Upper lobe of right lung (tissue), 1 donor: ENCODE measurements around the gene AKR7A3. TPM values are rescaled to one million over a fixed set of nuclear protein-coding genes. Genes with fewer than 3 reads are reported as not detected.

ENCODE experiments used
- ATAC-seq: fragments of 200-7000 bp; cut with Tn5 transposase; one replicate; pipeline ENCODE4 v1.9.1; 2020; ENCODE audit warnings: mild to moderate bottlenecking, moderate library complexity
- DNase-seq: peaks from one replicate; pipeline ENCODE4 v3.0.0-alpha.2; 2020
- H3K27ac ChIP-seq: fragments of 200-600 bp; one replicate; pipeline ENCODE4 v1.8.0; 2022
- H3K27me3 ChIP-seq: fragments of 200-600 bp; one replicate; pipeline ENCODE4 v1.8.0; 2022; ENCODE audit warnings: mild to moderate bottlenecking
- H3K36me3 ChIP-seq: fragments of 200-600 bp; one replicate; pipeline ENCODE4 v1.8.0; 2022
- H3K4me1 ChIP-seq: fragments of 200-600 bp; one replicate; pipeline ENCODE4 v1.8.0; 2022
- H3K4me3 ChIP-seq: fragments of 200-600 bp; one replicate; pipeline ENCODE4 v1.8.0; 2022; ENCODE audit warnings: mild to moderate bottlenecking
- H3K9me3 ChIP-seq: fragments of 200-600 bp; one replicate; pipeline ENCODE4 v1.8.0; 2022
- CTCF ChIP-seq: fragments of 200-600 bp; IDR thresholded peaks from one replicate; pipeline ENCODE4 v1.8.0; 2022; ENCODE audit warnings: antibody characterized with exemption
- intact Hi-C: fragments of 100-400 bp; cut with DNase I; formaldehyde crosslinking; loops from one replicate; pipeline ENCODE4 v1.11.0; 2022
- total RNA-seq: library from RNA; stranded (reverse); fragmentation: NEBNext Ultra II Directional; extraction: Animal tissue kit (Norgen Biotek cat#: 25700); gene quantifications from one replicate; pipeline ENCODE4 v1.2.1, GENCODE V29; 2021
- donor health status: DM: no; HTN: yes; CAD: no; lungs with severe emphysema.

Gene AKR7A3
- total RNA-seq, 1 donor from 2014 or later: 0.43 TPM

- no peak for ATAC-seq
- no peaks in the 10 kb centered on the region for H3K27me3 ChIP-seq
- no peak overlapping the region for H3K4me3 ChIP-seq
- no peak for DNase-seq
- peaks cover 52% of the 10 kb centered on the region for H3K36me3 ChIP-seq
- no peaks in the 10 kb centered on the region for H3K4me1 ChIP-seq
- no peak overlapping the region for H3K27ac ChIP-seq
- intact Hi-C loops: no loop called here
- no peak for TF ChIP-seq CTCF
- no peaks in the 10 kb centered on the region for H3K9me3 ChIP-seq
Observed at GRCh38 chr1:19327736-19328135, 39.2 kb upstream of the AKR7A3 start.

- DNase-seq (no peak), ATAC-seq (no peak)
- Histone ChIP-seq H3K9me3 (no peaks in the 10 kb centered on the region), H3K4me3 (no peak overlapping the region), H3K4me1 (no peaks in the 10 kb centered on the region), H3K27me3 (no peaks in the 10 kb centered on the region), H3K27ac (no peak overlapping the region), H3K36me3 (peaks cover 52% of the 10 kb centered on the region)
- TF ChIP-seq CTCF: no peak
- intact Hi-C loops: no loop called here
Observed at GRCh38 chr1:19327301-19327700, 38.7 kb upstream of the AKR7A3 start.

GRCh38 chr1:19326748-19327065, 38.1 kb upstream of the AKR7A3 start:
- TF ChIP-seq CTCF: no peak
- intact Hi-C loops: no loop called here

GRCh38 chr1:19325958-19326747, 37.6 kb upstream of the AKR7A3 start:
- Histone ChIP-seq H3K4me3 (no peak overlapping the region), H3K27ac (no peak overlapping the region), H3K9me3 (no peaks in the 10 kb centered on the region), H3K4me1 (no peaks in the 10 kb centered on the region), H3K36me3 (peaks cover 54% of the 10 kb centered on the region), H3K27me3 (no peaks in the 10 kb centered on the region)
- DNase-seq (no peak), ATAC-seq (peak; percentile 4)
- no peak for TF ChIP-seq CTCF
- intact Hi-C loops: no loop called here

More at GRCh38 chr1:19326748-19327065, 38.1 kb upstream of the AKR7A3 start:
- Histone ChIP-seq H3K4me1 (no peaks in the 10 kb centered on the region), H3K27me3 (no peaks in the 10 kb centered on the region), H3K27ac (no peak overlapping the region), H3K4me3 (no peak overlapping the region), H3K9me3 (no peaks in the 10 kb centered on the region), H3K36me3 (peaks cover 52% of the 10 kb centered on the region)
- no peak for ATAC-seq
- no peak for DNase-seq

- ATAC-seq (no peak), DNase-seq (no peak)
- intact Hi-C loops: no loop called here
- peaks cover 55% of the 10 kb centered on the region for H3K36me3 ChIP-seq
- no peaks in the 10 kb centered on the region for H3K4me1 ChIP-seq
- no peak overlapping the region for H3K27ac ChIP-seq
- H3K4me3 ChIP-seq: no peak overlapping the region
- no peaks in the 10 kb centered on the region for H3K9me3 ChIP-seq
- H3K27me3 ChIP-seq: no peaks in the 10 kb centered on the region
- TF ChIP-seq CTCF: no peak
Observed at GRCh38 chr1:19325368-19325957, 36.9 kb upstream of the AKR7A3 start.
